Renal cortex interstitium (tissue), 15 donors: ENCODE measurements around the gene CEMP1. TPM values are rescaled to one million over a fixed set of nuclear protein-coding genes. Genes with fewer than 3 reads are reported as not detected.
"Not testable (repeated sequence)": the region's sequence is repeated elsewhere in the genome, so short reads cannot be mapped to it uniquely, and the experiment has no call there.

ENCODE experiments used
- DNase-seq, 11 donors: peaks; one replicate each; pipeline ENCODE4 v3.0.0-alpha.2; 2013; ENCODE audit warnings: low read depth in 9 of 11, low spot score in 4 of 11; ENCODE audit errors: extremely low read depth in 1 of 11
- long read RNA-seq, 16 experiments: transcript quantifications; one replicate each; lab custom pipeline, GENCODE V29; 2026
- polyA plus RNA-seq, 3 donors: library from polyadenylated mRNA; unstranded; fragments of 120-200 nt; gene quantifications; one replicate each; pipeline ENCODE4 v1.2.1, GENCODE V29; 2013; ENCODE audit not compliant: insufficient read length in 3 of 3

Gene CEMP1, protein sequence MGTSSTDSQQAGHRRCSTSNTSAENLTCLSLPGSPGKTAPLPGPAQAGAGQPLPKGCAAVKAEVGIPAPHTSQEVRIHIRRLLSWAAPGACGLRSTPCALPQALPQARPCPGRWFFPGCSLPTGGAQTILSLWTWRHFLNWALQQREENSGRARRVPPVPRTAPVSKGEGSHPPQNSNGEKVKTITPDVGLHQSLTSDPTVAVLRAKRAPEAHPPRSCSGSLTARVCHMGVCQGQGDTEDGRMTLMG
- polyA plus RNA-seq = 1 to 10 TPM; 1.8 to 4.9 (median 4.1) TPM
- long read RNA-seq, donor 1, transcript CEMP1-202 (1 exons, 1,374 nt) = major isoform, 16 of 16 reads
- long read RNA-seq, donor 1, partial matches to known transcripts = 0 of 16 reads
- long read RNA-seq, donor 1, other reads (novel, unspliced or antisense) = 0 of 16 reads
- long read RNA-seq, donor 2, transcript CEMP1-202 (1 exons, 1,374 nt) = major isoform, 15 of 15 reads
- long read RNA-seq, donor 2, partial matches to known transcripts = 0 of 15 reads
- long read RNA-seq, donor 2, other reads (novel, unspliced or antisense) = 0 of 15 reads
- long read RNA-seq, donor 3, transcript CEMP1-202 (1 exons, 1,374 nt) = major isoform, 29 of 29 reads
- long read RNA-seq, donor 3, partial matches to known transcripts = 0 of 29 reads
- long read RNA-seq, donor 3, other reads (novel, unspliced or antisense) = 0 of 29 reads
- long read RNA-seq, donor 4, transcript CEMP1-202 (1 exons, 1,374 nt) = major isoform, 43 of 43 reads
- long read RNA-seq, donor 4, partial matches to known transcripts = 0 of 43 reads
- long read RNA-seq, donor 4, other reads (novel, unspliced or antisense) = 0 of 43 reads
- long read RNA-seq, donor 5 = 0 reads
- long read RNA-seq, donor 6, transcript CEMP1-202 (1 exons, 1,374 nt) = major isoform, 24 of 30 reads
- long read RNA-seq, donor 6, partial matches to known transcripts = 6 of 30 reads
- long read RNA-seq, donor 6, other reads (novel, unspliced or antisense) = 0 of 30 reads
- long read RNA-seq, donor 7, transcript CEMP1-202 (1 exons, 1,374 nt) = major isoform, 34 of 34 reads
- long read RNA-seq, donor 7, partial matches to known transcripts = 0 of 34 reads
- long read RNA-seq, donor 7, other reads (novel, unspliced or antisense) = 0 of 34 reads
- long read RNA-seq, donor 8 = 0 reads
- long read RNA-seq, donor 9, transcript CEMP1-202 (1 exons, 1,374 nt) = major isoform, 22 of 22 reads
- long read RNA-seq, donor 9, partial matches to known transcripts = 0 of 22 reads
- long read RNA-seq, donor 9, other reads (novel, unspliced or antisense) = 0 of 22 reads
- long read RNA-seq, donor 10, transcript CEMP1-202 (1 exons, 1,374 nt) = major isoform, 23 of 23 reads
- long read RNA-seq, donor 10, partial matches to known transcripts = 0 of 23 reads
- long read RNA-seq, donor 10, other reads (novel, unspliced or antisense) = 0 of 23 reads
- long read RNA-seq, donor 11, transcript CEMP1-202 (1 exons, 1,374 nt) = major isoform, 25 of 25 reads
- long read RNA-seq, donor 11, partial matches to known transcripts = 0 of 25 reads
- long read RNA-seq, donor 11, other reads (novel, unspliced or antisense) = 0 of 25 reads
- long read RNA-seq, donor 12, transcript CEMP1-202 (1 exons, 1,374 nt) = major isoform, 23 of 23 reads
- long read RNA-seq, donor 12, partial matches to known transcripts = 0 of 23 reads
- long read RNA-seq, donor 12, other reads (novel, unspliced or antisense) = 0 of 23 reads
- long read RNA-seq, donor 13 = 0 reads
- long read RNA-seq, donor 14, transcript CEMP1-202 (1 exons, 1,374 nt) = major isoform, 36 of 36 reads
- long read RNA-seq, donor 14, partial matches to known transcripts = 0 of 36 reads
- long read RNA-seq, donor 14, other reads (novel, unspliced or antisense) = 0 of 36 reads
- long read RNA-seq, donor 15, transcript CEMP1-202 (1 exons, 1,374 nt) = major isoform, 15 of 15 reads
- long read RNA-seq, donor 15, partial matches to known transcripts = 0 of 15 reads
- long read RNA-seq, donor 15, other reads (novel, unspliced or antisense) = 0 of 15 reads
- long read RNA-seq, donor 16, transcript CEMP1-202 (1 exons, 1,374 nt) = major isoform, 75 of 75 reads
- long read RNA-seq, donor 16, partial matches to known transcripts = 0 of 75 reads
- long read RNA-seq, donor 16, other reads (novel, unspliced or antisense) = 0 of 75 reads

- no peak for DNase-seq
Observed at GRCh38 chr16:2531371-2531695, at the start of gene CEMP1. CEMP1 (minus strand) TSS chr16:2531408; CDS start chr16:2531073, 335 bp downstream.

GRCh38 chr16:2580818-2581217 is 49.6 kb upstream of the CEMP1 start:
- not testable (repeated sequence) for DNase-seq

- peak in 4 of 11 donors; percentile 23 to 55 (median 34) for DNase-seq
Observed at GRCh38 chr16:2580143-2580542, 48.9 kb upstream of the CEMP1 start.

GRCh38 chr16:2578905-2579304 is 47.7 kb upstream of the CEMP1 start:
- not testable (repeated sequence) for DNase-seq

DNA sequence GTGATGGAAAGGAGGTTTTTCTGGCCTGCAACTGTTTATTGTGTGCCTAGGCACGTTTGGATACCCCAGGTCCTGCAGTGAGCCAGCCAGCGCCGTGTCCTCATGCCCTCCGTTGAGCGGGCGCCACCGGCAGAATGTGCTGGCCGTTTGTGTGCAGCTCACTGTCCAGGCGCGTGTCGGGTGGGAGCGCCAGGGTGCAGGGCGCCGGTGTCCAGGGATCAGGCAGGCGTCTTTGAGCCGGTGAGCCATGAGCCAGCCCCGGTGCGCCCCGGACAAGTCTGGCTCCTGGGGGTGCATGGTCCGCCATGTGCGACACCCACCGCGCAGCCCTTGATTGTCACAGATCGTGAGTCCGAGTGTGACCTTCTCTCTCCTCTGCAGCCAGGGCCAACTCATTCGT is 45.8 kb upstream of the CEMP1 start:
- not testable (repeated sequence) for DNase-seq

DNA sequence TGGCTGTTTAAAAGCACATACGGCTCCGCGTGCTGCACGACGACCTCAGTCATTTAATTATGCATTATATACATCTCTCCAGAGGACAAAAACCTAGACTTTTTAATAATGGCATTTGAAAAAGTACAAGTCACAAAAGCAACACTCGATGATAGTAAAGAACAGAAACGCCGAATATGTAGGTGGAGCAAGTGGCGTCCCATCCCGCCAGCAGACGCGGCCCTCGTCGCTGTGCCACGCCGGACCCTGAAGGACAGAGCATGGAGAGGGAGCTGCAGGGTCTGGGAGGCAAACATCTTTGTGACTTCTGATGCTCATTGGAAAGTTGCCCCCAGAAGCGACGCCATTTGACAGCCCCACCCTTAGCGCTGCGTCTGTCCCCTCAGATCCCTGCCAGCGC is 44.6 kb upstream of the CEMP1 start:
- not testable (repeated sequence) for DNase-seq

DNA sequence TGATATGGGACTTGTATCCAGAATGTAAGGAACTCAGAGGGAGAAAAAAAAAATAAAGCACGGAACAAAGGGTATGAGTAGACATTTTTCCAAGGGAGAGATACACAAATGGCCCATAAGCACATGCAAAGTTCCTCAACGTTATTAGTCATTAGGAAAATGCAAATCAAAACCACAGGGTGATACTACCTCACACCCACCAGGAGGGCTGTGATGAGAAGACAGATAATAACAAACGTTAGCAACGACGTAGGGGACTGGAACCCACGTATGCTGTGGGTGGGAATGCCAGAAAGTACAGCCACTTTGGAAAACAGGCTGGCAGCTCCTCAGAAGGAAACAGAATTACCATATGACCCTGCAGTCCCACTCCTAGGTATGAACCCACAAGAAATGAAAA is 41.5 kb upstream of the CEMP1 start:
- DNase-seq = not testable (repeated sequence)

DNA sequence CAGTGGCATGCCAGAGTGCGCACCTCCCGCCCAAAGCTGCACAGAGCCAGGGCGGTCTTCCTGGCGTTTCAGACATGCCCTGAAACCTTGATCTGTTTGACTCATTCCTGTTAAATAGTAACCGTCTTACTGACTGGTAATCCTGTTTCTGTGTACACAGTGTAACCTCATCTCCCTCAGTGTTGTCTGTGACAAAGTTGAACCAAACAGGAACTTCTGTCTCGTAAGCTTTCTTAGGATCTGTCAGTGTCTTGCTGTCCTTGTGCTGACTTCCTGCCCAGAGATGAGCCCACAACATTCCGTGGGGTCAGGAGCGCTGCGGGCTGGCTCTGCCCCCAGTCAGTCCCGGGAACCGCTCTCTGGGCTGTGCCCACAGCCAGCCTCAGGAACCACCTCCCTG is 37.4 kb upstream of the CEMP1 start:
- not testable (repeated sequence) for DNase-seq

GRCh38 chr16:2567506-2567905 is 36.3 kb upstream of the CEMP1 start:
- DNase-seq = not testable (repeated sequence)

DNA sequence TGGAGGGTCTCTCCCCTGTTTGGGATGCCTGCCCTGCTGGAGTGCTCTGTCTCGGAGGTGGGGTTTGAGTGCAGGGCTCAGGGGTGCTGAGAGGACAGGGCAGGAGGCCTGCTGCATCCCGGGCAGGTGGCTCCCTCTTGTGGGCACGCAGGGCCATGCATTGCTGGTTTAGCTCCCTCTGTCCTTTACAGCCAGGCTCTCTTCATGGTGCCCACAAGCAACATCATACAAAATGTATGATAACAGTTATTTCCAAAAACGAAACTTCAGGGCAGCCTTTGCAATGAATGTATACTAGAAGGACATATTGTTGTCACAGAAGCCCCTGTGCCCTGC is 29.6 kb upstream of the CEMP1 start:
- DNase-seq = not testable (repeated sequence)

DNA sequence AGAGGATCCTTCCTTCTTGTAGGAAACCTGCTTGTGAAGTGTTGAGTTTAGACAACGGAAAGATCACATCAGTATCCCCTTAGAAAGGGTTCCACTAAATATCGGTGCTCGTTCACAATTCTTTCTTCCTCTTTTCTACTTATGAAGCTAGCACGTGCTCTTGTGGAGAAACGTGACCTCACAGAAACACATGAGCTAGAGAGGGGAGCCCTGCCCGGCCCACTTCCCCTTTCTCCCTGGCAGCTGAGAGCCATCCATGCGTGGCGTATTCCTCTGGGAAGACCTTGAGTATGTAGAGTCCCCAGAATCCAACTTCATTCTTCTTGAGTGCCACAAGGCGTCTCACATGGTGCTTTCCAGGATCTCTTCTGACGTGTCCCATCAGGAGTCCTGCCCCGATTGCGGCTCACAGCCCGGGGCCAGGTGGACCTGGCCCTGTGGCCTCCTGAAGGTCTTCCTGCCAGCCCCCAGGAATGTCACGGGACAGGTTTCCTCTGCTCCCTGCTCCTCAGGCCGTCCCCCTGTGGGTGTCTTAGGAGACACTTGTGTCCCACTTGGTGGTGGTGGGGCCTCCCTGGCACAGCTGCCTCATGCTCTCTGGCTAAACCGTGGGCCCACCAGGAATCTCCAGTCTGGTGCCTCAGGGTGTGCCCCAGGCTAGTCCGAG is 29.1 kb upstream of the CEMP1 start:
- not testable (repeated sequence) for DNase-seq

DNA sequence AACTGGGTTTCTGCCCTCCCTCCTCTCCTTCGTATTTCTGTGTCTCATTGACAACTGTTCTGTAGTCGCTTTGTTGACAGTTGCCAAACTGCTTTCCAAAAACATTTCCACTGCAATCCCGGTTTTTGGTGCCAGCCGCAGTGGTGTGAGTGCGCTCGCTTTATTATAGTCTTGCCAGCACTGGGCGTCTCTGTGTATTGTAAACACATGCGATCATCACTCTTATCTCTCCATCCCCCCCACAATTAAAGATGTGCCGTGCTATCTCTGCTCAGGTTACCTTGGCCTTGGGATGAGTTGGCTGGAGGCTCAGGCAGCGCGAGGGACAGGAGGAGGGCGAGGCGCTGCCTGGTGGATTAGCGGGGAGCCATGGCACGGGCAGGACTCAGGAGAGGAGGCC is 25.9 kb upstream of the CEMP1 start:
- DNase-seq = not testable (repeated sequence)

DNA sequence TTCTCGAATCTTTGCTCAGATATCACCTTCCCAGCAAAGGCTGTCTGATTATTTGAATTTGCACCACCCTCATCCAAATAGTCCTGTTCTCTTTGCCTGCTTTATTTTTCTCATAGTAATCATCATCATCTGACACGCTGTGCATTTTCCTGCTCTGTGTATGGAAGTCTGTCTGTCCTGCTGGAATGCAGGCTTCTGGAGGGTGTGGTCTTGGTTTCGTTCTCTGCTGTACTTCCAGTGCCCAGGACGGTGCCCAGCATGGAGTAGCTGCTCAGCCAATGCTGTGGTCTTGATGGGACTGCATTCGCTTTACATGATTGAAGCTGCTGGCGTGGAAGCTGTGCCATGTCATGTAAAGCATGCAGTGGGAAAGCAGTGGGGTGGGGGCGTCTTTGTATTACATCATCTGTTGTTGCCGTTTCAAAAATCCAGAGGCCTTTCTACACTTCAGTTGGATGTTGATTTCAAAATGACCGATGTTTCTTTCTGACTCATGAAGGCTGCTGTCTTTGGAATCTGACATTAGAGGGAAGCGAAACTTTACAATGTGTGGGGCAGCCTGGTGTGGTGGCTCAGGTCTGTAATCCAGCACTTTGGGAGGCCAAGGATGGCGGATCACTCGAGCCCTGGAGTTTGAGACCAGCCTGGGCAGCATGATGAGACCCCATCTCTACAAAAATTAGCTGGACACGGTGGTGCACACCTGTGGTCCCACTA is 23.7 kb upstream of the CEMP1 start:
- not testable (repeated sequence) for DNase-seq

- not testable (repeated sequence) for DNase-seq
Observed at GRCh38 chr16:2551420-2551889, 20.2 kb upstream of the CEMP1 start.

DNA sequence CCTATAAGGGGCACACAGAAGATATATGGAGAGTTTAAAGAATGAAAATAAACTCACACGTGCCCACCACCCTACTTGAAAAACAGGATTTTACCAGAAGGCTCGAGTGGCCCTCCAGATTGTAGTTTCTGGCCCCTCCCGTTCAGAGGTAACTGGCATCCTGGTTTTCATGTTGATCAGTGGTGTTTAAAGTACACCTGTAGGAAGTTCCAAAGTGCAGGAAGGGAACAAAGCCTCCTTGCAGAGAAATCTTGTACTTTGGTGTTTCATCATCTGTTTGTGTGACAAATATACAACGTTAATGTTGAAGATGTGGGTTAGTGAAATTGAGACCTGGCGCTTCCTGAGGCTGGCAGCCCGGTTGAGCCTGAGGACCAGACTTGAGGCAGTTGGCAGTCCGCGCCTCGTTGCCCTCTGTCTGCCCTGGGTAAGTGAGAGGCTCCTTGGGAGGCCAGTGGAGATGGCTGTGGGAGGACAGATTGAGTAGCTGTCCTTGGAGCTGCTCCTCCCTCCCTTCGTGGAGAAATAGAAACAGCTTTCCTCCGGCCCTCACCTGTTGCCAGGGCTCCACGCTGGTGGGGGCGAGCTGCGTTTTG is 19.2 kb upstream of the CEMP1 start:
- not testable (repeated sequence) for DNase-seq

GRCh38 chr16:2543771-2544170 is 12.6 kb upstream of the CEMP1 start:
- DNase-seq = not testable (repeated sequence)
